ENCODE results near the gene LSM2.
"Not testable (repeated sequence)": the region's sequence is repeated elsewhere in the genome, so short reads cannot be mapped to it uniquely, and the experiment has no call there.

Gene LSM2

DNA sequence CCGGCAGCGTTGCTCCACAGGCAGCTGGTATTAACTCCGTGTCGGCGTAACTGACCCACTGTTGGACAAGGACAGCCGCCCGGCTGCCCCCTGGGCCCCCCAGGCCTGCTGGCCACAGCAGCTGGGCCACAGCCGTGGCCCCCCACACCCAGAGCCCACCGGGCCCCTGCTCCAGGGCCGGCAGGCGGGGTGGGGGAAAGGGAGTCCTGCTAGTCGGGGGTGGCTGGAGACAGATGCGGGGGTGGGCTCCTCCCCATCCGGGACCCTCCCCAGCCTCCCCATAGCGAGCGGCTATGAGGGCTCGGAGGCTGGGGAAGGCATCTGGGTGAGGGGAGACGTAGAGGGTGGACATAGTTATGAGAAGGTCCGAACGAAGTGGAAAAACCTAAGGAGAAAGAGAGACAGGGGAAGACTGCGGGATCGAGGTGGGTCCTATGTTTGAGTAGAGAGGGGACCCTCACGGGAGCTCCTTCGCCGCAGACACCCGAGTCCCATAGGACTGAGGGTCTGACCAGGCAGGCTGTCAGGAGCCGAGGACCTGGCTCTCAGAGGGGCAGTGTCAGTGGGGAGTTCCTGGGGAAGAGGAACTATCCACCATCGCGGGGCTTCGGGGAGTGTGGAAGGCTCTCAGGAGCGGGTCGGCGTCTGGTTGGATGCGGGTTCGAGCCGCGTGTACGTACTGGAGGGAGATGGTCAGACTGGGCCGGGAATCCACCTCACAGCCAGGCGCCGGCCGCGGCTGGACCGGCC lies 11.7 kb downstream of the LSM2 start:
- DNase-seq (ENCODE audit: low spot score), result no peak

DNA sequence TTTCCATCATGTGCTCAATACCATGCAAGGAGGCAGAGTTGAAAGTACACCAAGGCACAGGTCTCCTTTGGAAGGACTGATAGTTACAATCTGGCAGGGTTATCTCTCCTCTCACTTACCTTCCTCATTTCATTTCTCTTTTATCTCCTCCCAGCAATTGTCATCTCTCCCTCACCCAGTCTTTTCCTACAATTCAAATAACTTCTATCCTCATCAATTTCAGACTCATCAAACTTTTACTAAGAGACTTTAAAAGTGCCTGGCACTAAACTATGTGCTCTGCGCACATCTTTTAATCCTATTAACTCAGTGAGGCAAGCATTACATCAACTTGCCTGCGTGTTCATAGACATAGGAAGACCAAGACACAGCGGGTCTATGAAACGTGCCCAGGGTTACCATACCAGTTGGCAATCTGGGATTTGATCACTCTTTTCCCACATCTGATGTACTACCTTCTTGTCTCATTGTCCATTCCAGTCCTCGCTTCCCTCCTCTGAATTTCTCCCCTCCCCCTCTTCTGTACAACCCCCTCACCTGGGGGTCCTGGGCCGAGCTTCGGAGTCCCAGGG lies 12.4 kb downstream of the LSM2 start:
- peak; percentile 34 for DNase-seq (ENCODE audit: low spot score)
- TF ChIP-seq CTCF (IDR thresholded peaks at IDR 0.05; ENCODE audit: extremely low read depth, missing control alignments), result no peak

More for the DNA sequence above, 11.7 kb downstream of the LSM2 start:
- no peak for TF ChIP-seq CTCF (IDR thresholded peaks at IDR 0.05; ENCODE audit: extremely low read depth, missing control alignments)

DNA sequence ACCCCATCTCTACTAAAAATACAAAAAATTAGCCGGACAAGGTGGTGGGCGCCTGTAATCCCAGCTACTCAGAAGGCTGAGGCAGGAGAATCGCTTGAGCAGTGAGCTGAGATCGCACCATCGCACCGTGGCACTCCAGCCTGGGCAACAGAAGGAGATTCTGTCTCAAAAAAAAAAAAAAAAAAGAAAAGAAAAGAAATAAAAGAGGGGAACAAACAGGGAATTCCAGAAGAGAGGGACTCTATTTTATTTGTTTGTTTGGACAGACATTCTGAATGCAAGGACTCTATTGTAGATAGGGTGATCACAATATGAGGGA lies 12.9 kb downstream of the LSM2 start:
- DNase-seq (ENCODE audit: low spot score), result not testable (repeated sequence)

DNA sequence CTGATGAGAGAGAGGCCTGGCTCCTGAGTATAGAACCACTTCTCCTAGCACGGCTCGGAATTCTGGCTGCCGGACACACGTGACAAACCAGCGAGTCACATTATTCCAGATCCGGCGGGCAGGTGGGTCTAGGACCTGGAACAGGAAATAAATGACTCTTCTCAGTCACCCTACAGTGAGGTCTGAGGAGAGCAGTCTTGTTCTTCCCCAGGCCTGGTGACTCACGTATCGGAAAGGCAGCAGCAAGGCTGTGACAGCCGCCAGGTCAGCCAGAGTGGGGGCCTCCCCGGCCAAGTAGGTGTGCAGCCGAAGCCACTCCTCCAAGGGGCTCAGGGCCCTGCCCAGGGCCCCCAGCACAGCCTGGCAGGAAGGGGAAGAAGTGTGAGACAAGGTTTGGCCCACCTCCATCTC lies 14.0 kb downstream of the LSM2 start:
- TF ChIP-seq CTCF (IDR thresholded peaks at IDR 0.05; ENCODE audit: extremely low read depth, missing control alignments), result no peak
- no peak for DNase-seq (ENCODE audit: low spot score)

DNA sequence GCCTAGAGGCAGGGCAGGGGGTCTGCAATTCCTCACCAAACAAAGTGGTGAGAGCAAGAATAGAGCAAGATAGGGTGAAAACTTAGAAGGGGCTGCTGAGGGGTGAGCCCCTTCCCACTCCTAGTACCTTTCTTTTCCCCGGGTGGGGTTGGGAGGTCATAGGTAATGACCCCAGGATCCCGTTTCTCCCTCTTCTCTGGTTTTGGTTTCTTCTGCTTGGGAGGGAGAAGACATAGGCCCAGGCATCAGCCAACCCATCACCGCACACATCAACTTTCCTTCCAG lies 14.7 kb downstream of the LSM2 start:
- DNase-seq (ENCODE audit: low spot score), result no peak
- no peak for TF ChIP-seq CTCF (IDR thresholded peaks at IDR 0.05; ENCODE audit: extremely low read depth, missing control alignments)

GRCh38 chr6:31791324-31792089 lies 15.3 kb downstream of the LSM2 start:
- DNase-seq (ENCODE audit: low spot score), result peak; percentile 70
- peak; percentile 39 for TF ChIP-seq CTCF (IDR thresholded peaks at IDR 0.05; ENCODE audit: extremely low read depth, missing control alignments)

DNA sequence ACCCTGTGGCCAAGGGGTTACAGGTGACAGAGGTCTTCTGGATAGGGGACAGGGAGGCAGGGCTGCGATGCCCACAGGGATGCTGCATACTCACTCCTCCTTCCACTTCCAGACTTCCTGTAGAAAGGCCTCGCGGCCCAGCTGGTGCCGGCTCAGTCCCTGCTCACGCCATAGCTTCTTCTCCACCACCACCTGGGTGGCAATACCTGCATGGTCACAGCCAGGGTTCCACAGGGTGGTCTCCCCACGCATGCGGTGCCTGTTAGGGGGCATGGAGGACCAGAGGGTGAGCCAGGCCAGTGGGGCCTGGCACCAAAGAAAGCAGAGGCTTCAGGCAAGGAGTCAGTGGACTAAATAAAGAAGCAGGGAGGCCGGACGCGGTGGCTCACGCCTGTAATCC lies 21.3 kb downstream of the LSM2 start:
- no peak for TF ChIP-seq CTCF (IDR thresholded peaks at IDR 0.05; ENCODE audit: extremely low read depth, missing control alignments)
- no peak for DNase-seq (ENCODE audit: low spot score)
